Endothelial cell of umbilical vein (primary cell): ENCODE data around the gene SLC6A6. TPM values are rescaled to one million over a fixed set of nuclear protein-coding genes. Genes with fewer than 3 reads are reported as not detected.

Experiments used
- BruUV-seq: library from RNA; stranded (reverse); fragments of 400-500 nt; replicated peaks from 2 replicates; lab custom pipeline; 2021; lab: Mats Ljungman, UMichigan
- CTCF ChIA-PET: fragments of 300-600, 350-600 bp; sonication (Branson Sonifier 250); formaldehyde crosslinking; loops from one replicate; lab custom pipeline; 2021; ENCODE audit warnings: antibody characterized with exemption, inconsistent platforms; lab: Charles Lee
- POLR2A ChIA-PET: fragments of 300-600, 350-600 bp; sonication (Branson Sonifier 250); formaldehyde crosslinking; loops from one replicate; lab custom pipeline; 2021; ENCODE audit warnings: antibody characterized with exemption, inconsistent platforms; lab: Charles Lee
- DNase-seq: peaks from one replicate; pipeline ENCODE4 v3.0.0-alpha.2; 2011; ENCODE audit warnings: low read depth, low spot score
- FAIRE-seq: peaks from 2 replicates; lab custom pipeline; 2011; peaks lifted over from hg19 to GRCh38; lab: Jason Lieb, UNC
- H2AFZ ChIP-seq: 2 replicates; pipeline ENCODE4 v1.6.0; 2012; ENCODE audit warnings: low read depth, low read length, control low read depth, inconsistent platforms
- H3K27ac ChIP-seq: 2 replicates; pipeline ENCODE4 v1.5.1; 2011; ENCODE audit warnings: low read depth, mild to moderate bottlenecking, control low read depth, low read length, moderate library complexity; ENCODE audit not compliant: insufficient read depth
- H3K27me3 ChIP-seq, 2 experiments: 2 replicates each; pipeline versions ENCODE4 v1.6.0 to v1.6.1; 2011; ENCODE audit warnings: low read length in 2 of 2, mixed read lengths in 1 of 2; ENCODE audit not compliant: control insufficient read depth in 2 of 2, insufficient read depth in 2 of 2
- H3K36me3 ChIP-seq, 2 experiments: 2 replicates in 1 of 2; 3 replicates in 1 of 2; pipeline ENCODE4 v1.5.1; 2011; ENCODE audit warnings: low read length in 2 of 2, mild to moderate bottlenecking in 1 of 2, moderate library complexity in 1 of 2; ENCODE audit not compliant: control insufficient read depth in 2 of 2, insufficient read depth in 2 of 2; ENCODE audit errors: extremely low read depth in 1 of 2
- H3K4me1 ChIP-seq: 3 replicates; pipeline ENCODE4 v1.5.1; 2011; ENCODE audit warnings: mild to moderate bottlenecking, low read length; ENCODE audit not compliant: control insufficient read depth, insufficient read depth; ENCODE audit errors: extremely low read depth
- H3K4me2 ChIP-seq: 2 replicates; pipeline ENCODE4 v1.6.1; 2011; ENCODE audit warnings: low read length, control low read depth, mixed read lengths; ENCODE audit not compliant: insufficient read depth
- H3K4me3 ChIP-seq, 3 experiments: fragments of 200-600 bp in 1 of 3; sonication (generic), shearing (Covaris generic) in 1 of 3; replicated peaks in 1 of 3; 2 replicates each; pipeline ENCODE4 v1.5.1; 2011 to 2016; ENCODE audit warnings: control low read depth in 3 of 3, low read length in 3 of 3, mild to moderate bottlenecking in 2 of 3, inconsistent platforms in 1 of 3, low read depth in 1 of 3, moderate library complexity in 1 of 3; ENCODE audit not compliant: insufficient read depth in 1 of 3
- H3K79me2 ChIP-seq: 2 replicates; pipeline ENCODE4 v1.6.0; 2012; ENCODE audit warnings: low read length, inconsistent platforms; ENCODE audit not compliant: control insufficient read depth, insufficient read depth
- H3K9ac ChIP-seq: replicated peaks from 2 replicates; pipeline ENCODE3; 2011; ENCODE audit warnings: low read length, control low read depth; ENCODE audit not compliant: insufficient read depth; ENCODE audit errors: extremely low read depth
- H3K9me1 ChIP-seq: replicated peaks from 3 replicates; pipeline ENCODE4 v1.6.0; 2011; ENCODE audit warnings: mild to moderate bottlenecking, low read length; ENCODE audit not compliant: control insufficient read depth, insufficient read depth; ENCODE audit errors: extremely low read depth
- H3K9me3 ChIP-seq: replicated peaks from 2 replicates; pipeline ENCODE4 v1.5.1; 2012; ENCODE audit warnings: low read length, inconsistent platforms; ENCODE audit not compliant: control insufficient read depth, insufficient read depth
- H4K20me1 ChIP-seq: replicated peaks from 2 replicates; pipeline ENCODE3; 2011; ENCODE audit warnings: mild to moderate bottlenecking, low read length; ENCODE audit not compliant: control insufficient read depth, insufficient read depth; ENCODE audit errors: extremely low read depth
- EZH2 ChIP-seq: IDR thresholded peaks from 2 replicates; pipeline ENCODE4 v1.6.1; 2012; ENCODE audit warnings: borderline replicate concordance, low read depth, mild to moderate bottlenecking, moderate library complexity, low read length, inconsistent platforms; ENCODE audit not compliant: severe bottlenecking
- FOS ChIP-seq: IDR thresholded peaks from 2 replicates; pipeline ENCODE4 v1.6.1; 2011; ENCODE audit warnings: mild to moderate bottlenecking, low read length, moderate library complexity, borderline replicate concordance; ENCODE audit not compliant: insufficient read depth
- GATA2 ChIP-seq: IDR thresholded peaks from 2 replicates; pipeline ENCODE4 v1.7.0; 2011; ENCODE audit warnings: low read depth, mild to moderate bottlenecking, moderate library complexity, mixed read lengths, low read length; ENCODE audit not compliant: insufficient read length, insufficient read depth
- JUN ChIP-seq: IDR thresholded peaks from 2 replicates; pipeline ENCODE4 v1.6.1; 2011; ENCODE audit warnings: borderline replicate concordance, low read depth; ENCODE audit not compliant: insufficient read length, insufficient read depth
- MYC ChIP-seq: IDR thresholded peaks from one replicate; pipeline ENCODE4 v1.6.1; 2011; ENCODE audit warnings: mild to moderate bottlenecking, low read depth, low read length
- POLR2A ChIP-seq: IDR thresholded peaks from 2 replicates; pipeline ENCODE4 v1.6.1; 2012; ENCODE audit warnings: low read depth, mild to moderate bottlenecking, control low read depth, low read length
- POLR2AphosphoS5 ChIP-seq: IDR thresholded peaks from 2 replicates; pipeline ENCODE4 v1.6.1; 2012; ENCODE audit warnings: low read depth, mild to moderate bottlenecking, control low read depth, low read length, moderate library complexity; ENCODE audit not compliant: insufficient read depth
- dilution Hi-C: fragments of 300-500 bp; cut with MboI; formaldehyde crosslinking; loops from one replicate; pipeline ENCODE4 v1.15.0; 2019; ENCODE audit warnings: low sequenced_read_pairs; ENCODE audit not compliant: extremely low pct_ligation_motif_present
- intact Hi-C: fragments of 100-400 bp; cut with micrococcal nuclease; formaldehyde crosslinking; loops from one replicate; pipeline ENCODE4 v1.10.0; 2022
- polyA plus RNA-seq, 4 experiments: library from polyadenylated mRNA; depleted of rRNA in 3 of 4; stranded (reverse) in 3 of 4; unstranded in 1 of 4; fragments of >200 nt; gene quantifications; 2 replicates each; pipeline versions ENCODE4 v1.2.1 to v1.2.3, GENCODE V29; 2011 to 2012; ENCODE audit warnings: missing spikeins in 1 of 4
- total RNA-seq: library from RNA; stranded (reverse); gene quantifications from 2 replicates; pipeline ENCODE4 v1.2.3, GENCODE V29; 2021
- TF ChIP-seq, protein P1 (sequence below): IDR thresholded peaks from 2 replicates; pipeline ENCODE4 v1.6.1; 2011; ENCODE audit not compliant: insufficient read depth, insufficient read length
- TF ChIP-seq, protein P2 (sequence below), 2 donors: IDR thresholded peaks; 1 replicate in 1 of 2; 2 replicates in 1 of 2; pipeline ENCODE4 v1.5.1; 2011; ENCODE audit warnings: low read length in 2 of 2, mild to moderate bottlenecking in 2 of 2, moderate library complexity in 2 of 2, control low read depth in 1 of 2, inconsistent platforms in 1 of 2, low read depth in 1 of 2; ENCODE audit not compliant: insufficient read depth in 1 of 2; ENCODE audit errors: extremely low read depth in 1 of 2

The SLC6A6 gene
- total and polyA plus RNA-seq, 2 donors (not counting 3 experiments of a cell fraction or from before 2014, with no cell fraction given), result 25.7 to 38.0 TPM

DNA sequence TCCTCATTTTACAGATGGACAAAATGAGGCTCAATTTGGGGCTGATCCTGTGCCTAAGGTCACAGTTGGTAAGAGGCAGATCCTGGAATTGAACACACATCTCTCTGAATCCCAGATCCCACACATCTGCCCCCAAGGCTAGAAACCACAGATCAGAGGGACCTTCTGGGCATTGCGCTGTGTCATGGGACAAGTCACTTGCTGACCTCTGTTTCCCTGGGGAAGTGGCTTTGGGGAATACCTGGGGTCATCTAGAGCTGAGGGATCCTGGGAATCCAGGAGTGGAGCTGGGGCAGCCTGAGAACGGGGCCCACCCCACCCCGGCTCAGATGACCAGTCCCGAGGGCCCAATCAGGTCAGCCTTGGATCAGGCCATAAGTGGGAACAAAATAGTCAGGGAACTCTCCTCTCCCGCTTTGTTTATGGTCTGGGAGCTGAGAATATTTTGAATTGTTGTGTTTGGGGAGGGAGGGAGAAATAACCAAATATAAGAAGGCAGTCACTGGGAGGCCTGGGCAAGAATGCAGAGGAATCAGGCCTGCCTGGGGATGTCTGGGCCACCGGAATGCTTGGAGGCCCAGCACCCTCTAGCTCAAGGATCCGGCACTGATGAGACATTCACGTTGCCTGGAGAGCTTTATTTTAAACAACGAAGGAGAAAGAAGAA is 8.8 kb upstream of the SLC6A6 start:
- Histone ChIP-seq H3K4me1 (no peaks in the 10 kb centered on the region), H3K27me3 (peaks cover 0 to 2% of the 10 kb centered on the region in 2 experiments), H3K36me3 (no peaks in the 10 kb centered on the region), H3K4me3 (no peak overlapping the region), H3K27ac (no peak overlapping the region), H3K4me2 (no peak overlapping the region), H3K79me2 (no peaks in the 10 kb centered on the region), H3K9me3 (no peaks in the 10 kb centered on the region), H3K9ac (no peak overlapping the region), H4K20me1 (no peaks in the 10 kb centered on the region), H3K9me1 (no peaks in the 10 kb centered on the region), H2AFZ (no peak overlapping the region)
- FAIRE-seq, result no peak
- CTCF ChIA-PET, result interaction anchor here (1.1 kb wide), 1 partner anchor 118 kb away, joined by 3 read pairs; no protein-coding TSS in a partner anchor
- POLR2A ChIA-PET, result no interaction called here
- TF ChIP-seq FOS, result no peak
- intact Hi-C loops, result no loop called here
- no peak for DNase-seq
- dilution Hi-C loops, result no loop called here
- no TSS peak for BruUV-seq

DNA sequence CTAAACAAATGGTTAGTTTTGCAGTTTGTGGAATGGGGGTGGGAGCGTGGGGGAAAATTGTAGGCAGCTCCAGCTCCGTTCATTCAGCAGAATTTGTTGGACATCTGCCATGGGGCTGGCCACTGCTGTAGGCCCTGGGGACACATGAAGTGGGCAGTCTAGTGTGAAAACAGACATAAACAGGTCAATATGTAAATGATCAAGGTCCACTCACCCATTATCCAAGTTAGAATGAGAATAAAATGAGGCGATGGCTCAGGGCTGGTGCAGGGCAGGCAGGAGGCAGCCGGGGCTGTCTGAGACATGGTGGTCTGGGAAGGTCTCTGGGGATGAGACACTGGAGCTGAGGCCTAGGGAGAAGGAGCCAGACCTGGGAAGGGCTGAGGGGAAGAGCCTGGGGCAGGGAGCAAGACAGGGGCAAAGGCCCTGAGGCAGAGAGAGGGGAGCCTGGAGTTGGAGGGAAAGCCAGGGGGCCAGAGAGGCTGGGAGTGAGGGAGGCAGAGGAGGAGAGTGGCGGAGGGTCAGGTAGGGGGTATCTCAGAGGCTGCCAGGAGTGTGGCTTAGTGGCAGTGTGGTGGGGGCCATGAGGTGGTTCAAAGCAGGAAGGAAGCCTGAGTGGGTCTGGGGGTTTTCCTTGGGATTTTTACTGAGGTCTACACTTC is 6.2 kb upstream of the SLC6A6 start:
- Histone ChIP-seq H3K27me3 (no peaks in the 10 kb centered on the region), H3K36me3 (no peaks in the 10 kb centered on the region), H2AFZ (no peak overlapping the region), H3K4me1 (no peaks in the 10 kb centered on the region), H3K9ac (no peak overlapping the region), H3K4me2 (no peak overlapping the region), H3K27ac (no peak overlapping the region), H3K4me3 (no peak overlapping the region), H3K79me2 (no peaks in the 10 kb centered on the region), H3K9me3 (no peaks in the 10 kb centered on the region), H4K20me1 (no peaks in the 10 kb centered on the region), H3K9me1 (no peaks in the 10 kb centered on the region)
- ChIA-PET CTCF (no interaction called here), POLR2A (no interaction called here)
- no peak for DNase-seq
- no TSS peak for BruUV-seq
- no peak for FAIRE-seq
- intact Hi-C loops, result no loop called here
- dilution Hi-C loops, result no loop called here
- TF ChIP-seq, protein P1, sequence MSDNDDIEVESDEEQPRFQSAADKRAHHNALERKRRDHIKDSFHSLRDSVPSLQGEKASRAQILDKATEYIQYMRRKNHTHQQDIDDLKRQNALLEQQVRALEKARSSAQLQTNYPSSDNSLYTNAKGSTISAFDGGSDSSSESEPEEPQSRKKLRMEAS, result no peak
- TF ChIP-seq GATA2, result no peak
- no peak for TF ChIP-seq EZH2
- TF ChIP-seq FOS, result no peak
- TF ChIP-seq POLR2AphosphoS5, result no peak
- no peak for TF ChIP-seq POLR2A
- TF ChIP-seq MYC, result no peak
- TF ChIP-seq, protein P2, sequence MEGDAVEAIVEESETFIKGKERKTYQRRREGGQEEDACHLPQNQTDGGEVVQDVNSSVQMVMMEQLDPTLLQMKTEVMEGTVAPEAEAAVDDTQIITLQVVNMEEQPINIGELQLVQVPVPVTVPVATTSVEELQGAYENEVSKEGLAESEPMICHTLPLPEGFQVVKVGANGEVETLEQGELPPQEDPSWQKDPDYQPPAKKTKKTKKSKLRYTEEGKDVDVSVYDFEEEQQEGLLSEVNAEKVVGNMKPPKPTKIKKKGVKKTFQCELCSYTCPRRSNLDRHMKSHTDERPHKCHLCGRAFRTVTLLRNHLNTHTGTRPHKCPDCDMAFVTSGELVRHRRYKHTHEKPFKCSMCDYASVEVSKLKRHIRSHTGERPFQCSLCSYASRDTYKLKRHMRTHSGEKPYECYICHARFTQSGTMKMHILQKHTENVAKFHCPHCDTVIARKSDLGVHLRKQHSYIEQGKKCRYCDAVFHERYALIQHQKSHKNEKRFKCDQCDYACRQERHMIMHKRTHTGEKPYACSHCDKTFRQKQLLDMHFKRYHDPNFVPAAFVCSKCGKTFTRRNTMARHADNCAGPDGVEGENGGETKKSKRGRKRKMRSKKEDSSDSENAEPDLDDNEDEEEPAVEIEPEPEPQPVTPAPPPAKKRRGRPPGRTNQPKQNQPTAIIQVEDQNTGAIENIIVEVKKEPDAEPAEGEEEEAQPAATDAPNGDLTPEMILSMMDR (IDR thresholded peaks at IDR 0.05; ENCODE audit: extremely low read depth in 1 of 2, insufficient read depth in 1 of 2, low read depth in 1 of 2, low read length in 2 of 2), result no peak
- TF ChIP-seq JUN, result no peak
